ENCODE results near the gene SLFNL1.

The SLFNL1 gene

GRCh38 chr1:41006942-41007865 lies 14.3 kb downstream of the SLFNL1 start:
- Histone ChIP-seq H3K4me2 (ENCODE audit: low read depth, low read length) (no peak overlapping the region), H3F3A (ENCODE audit: insufficient read depth, low read length) (peaks cover 4% of the 10 kb centered on the region; the same call in 1 of the 2 replicates), H3K9me2 (replicated peaks; ENCODE audit: insufficient read depth, low read length) (no peaks in the 10 kb centered on the region), H3K27me3 (replicated peaks; ENCODE audit: insufficient read depth, low read length) (no peaks in the 10 kb centered on the region), H4K20me1 (ENCODE audit: insufficient read depth, low read length) (no peaks in the 10 kb centered on the region), H3K9ac (ENCODE audit: low read length) (no peak overlapping the region), H3K27ac (ENCODE audit: low read length) (no peak overlapping the region), H3K4me3 (ENCODE audit: low read length) (no peak overlapping the region), H2AFZ (ENCODE audit: low read length) (no peak overlapping the region), H3K79me2 (ENCODE audit: low read length) (peaks cover 18% of the 10 kb centered on the region), H3K4me1 (ENCODE audit: low read length) (peaks cover 10% of the 10 kb centered on the region), H3K36me3 (replicated peaks; ENCODE audit: insufficient read depth, low read length) (peaks cover 45% of the 10 kb centered on the region), H3K9me3 (replicated peaks; ENCODE audit: insufficient read depth, low read length) (no peaks in the 10 kb centered on the region)
- TF ChIP-seq EZH2phosphoT487 (IDR thresholded peaks at IDR 0.05; ENCODE audit: low read length), result no peak
- DNase-seq, result no peak

DNA sequence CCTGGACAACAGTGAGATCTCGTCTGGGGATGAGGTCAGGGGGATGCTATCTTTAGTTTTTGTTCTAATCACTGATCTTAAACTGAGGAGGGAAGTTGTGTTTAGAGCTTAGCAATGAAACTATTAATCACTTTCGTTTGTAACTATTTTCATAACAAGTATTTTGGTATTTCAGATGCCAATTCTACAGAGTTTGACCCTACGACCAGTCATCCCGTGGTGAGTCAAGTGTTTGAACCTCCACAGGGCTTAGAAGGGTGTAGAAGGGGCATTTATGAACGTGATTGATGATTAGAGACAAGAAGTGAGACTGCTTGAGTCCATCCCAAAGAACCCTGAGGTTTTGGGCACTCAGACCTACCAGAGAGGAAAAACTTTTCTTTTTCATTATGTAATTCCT lies 15.6 kb downstream of the SLFNL1 start:
- H4K20me1 ChIP-seq (ENCODE audit: insufficient read depth, low read length), result no peaks in the 10 kb centered on the region; the same call in 1 of the 2 replicates
- peaks cover 10% of the 10 kb centered on the region for H3K4me1 ChIP-seq (ENCODE audit: low read length)
- no peaks in the 10 kb centered on the region for H3K27me3 ChIP-seq (replicated peaks; ENCODE audit: insufficient read depth, low read length)
- H3K9me3 ChIP-seq (replicated peaks; ENCODE audit: insufficient read depth, low read length), result no peaks in the 10 kb centered on the region
- no peak overlapping the region for H3K4me3 ChIP-seq (ENCODE audit: low read length)
- no peaks in the 10 kb centered on the region for H3K9me2 ChIP-seq (replicated peaks; ENCODE audit: insufficient read depth, low read length)
- no peak overlapping the region for H2AFZ ChIP-seq (ENCODE audit: low read length)
- peaks cover 4% of the 10 kb centered on the region; the same call in 1 of the 2 replicates for H3F3A ChIP-seq (ENCODE audit: insufficient read depth, low read length)
- no peak overlapping the region for H3K9ac ChIP-seq (ENCODE audit: low read length)
- no peak for TF ChIP-seq EZH2phosphoT487 (IDR thresholded peaks at IDR 0.05; ENCODE audit: low read length)
- TF ChIP-seq, protein P1, sequence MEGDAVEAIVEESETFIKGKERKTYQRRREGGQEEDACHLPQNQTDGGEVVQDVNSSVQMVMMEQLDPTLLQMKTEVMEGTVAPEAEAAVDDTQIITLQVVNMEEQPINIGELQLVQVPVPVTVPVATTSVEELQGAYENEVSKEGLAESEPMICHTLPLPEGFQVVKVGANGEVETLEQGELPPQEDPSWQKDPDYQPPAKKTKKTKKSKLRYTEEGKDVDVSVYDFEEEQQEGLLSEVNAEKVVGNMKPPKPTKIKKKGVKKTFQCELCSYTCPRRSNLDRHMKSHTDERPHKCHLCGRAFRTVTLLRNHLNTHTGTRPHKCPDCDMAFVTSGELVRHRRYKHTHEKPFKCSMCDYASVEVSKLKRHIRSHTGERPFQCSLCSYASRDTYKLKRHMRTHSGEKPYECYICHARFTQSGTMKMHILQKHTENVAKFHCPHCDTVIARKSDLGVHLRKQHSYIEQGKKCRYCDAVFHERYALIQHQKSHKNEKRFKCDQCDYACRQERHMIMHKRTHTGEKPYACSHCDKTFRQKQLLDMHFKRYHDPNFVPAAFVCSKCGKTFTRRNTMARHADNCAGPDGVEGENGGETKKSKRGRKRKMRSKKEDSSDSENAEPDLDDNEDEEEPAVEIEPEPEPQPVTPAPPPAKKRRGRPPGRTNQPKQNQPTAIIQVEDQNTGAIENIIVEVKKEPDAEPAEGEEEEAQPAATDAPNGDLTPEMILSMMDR (IDR thresholded peaks at IDR 0.05; ENCODE audit: low read length), result no peak
- TF ChIP-seq EZH2 (optimal IDR thresholded peaks at IDR 0.05; ENCODE audit: low read depth, low read length), result no peak
- H3K4me2 ChIP-seq (ENCODE audit: low read depth, low read length), result no peak overlapping the region
- H3K79me2 ChIP-seq (ENCODE audit: low read length), result peaks cover 18% of the 10 kb centered on the region
- no peak for DNase-seq
- H3K36me3 ChIP-seq (replicated peaks; ENCODE audit: insufficient read depth, low read length), result peaks cover 50% of the 10 kb centered on the region
- no peak overlapping the region for H3K27ac ChIP-seq (ENCODE audit: low read length)

DNA sequence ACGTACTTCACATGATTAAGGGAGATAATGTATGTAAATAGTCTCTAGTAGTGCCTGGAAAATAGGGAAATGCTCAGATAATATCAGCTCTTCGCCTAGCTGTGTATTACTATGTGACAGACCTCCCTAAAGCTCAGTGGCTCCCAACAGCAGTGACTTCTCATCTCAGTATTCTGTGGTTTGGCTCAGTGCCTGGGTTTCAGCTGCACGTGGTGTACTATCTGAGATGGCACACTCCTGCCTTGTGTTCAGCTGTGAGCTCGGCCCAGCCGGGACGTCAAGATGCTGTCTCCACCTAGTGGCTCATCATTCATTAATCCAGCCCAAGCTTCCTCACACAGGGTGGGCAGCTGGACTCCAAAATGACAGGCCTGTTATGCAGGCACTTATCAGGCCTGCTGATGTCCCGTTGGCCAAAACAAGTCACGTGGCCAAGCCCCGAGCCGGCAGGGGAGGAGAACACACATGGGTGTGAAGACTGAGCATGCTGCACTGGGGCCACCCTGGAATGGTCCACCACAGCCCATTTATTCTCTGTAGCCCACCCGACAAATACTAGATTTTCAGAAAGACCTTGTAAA lies 17.8 kb downstream of the SLFNL1 start:
- Histone ChIP-seq H3K4me3 (ENCODE audit: low read length) (no peak overlapping the region), H3K4me2 (ENCODE audit: low read depth, low read length) (no peak overlapping the region), H3K27me3 (replicated peaks; ENCODE audit: insufficient read depth, low read length) (no peaks in the 10 kb centered on the region), H3K9me3 (replicated peaks; ENCODE audit: insufficient read depth, low read length) (no peaks in the 10 kb centered on the region), H3K9me2 (replicated peaks; ENCODE audit: insufficient read depth, low read length) (no peaks in the 10 kb centered on the region), H3K36me3 (replicated peaks; ENCODE audit: insufficient read depth, low read length) (peaks cover 44% of the 10 kb centered on the region), H3K79me2 (ENCODE audit: low read length) (peaks cover 21% of the 10 kb centered on the region), H2AFZ (ENCODE audit: low read length) (no peak overlapping the region), H4K20me1 (ENCODE audit: insufficient read depth, low read length) (peaks cover 4% of the 10 kb centered on the region; the same call in 1 of the 2 replicates), H3K27ac (ENCODE audit: low read length) (peak overlapping the region; percentile 37; the same call in 1 of the 2 replicates), H3K9ac (ENCODE audit: low read length) (no peak overlapping the region), H3K4me1 (ENCODE audit: low read length) (peaks cover 10% of the 10 kb centered on the region), H3F3A (ENCODE audit: insufficient read depth, low read length) (peaks cover 7% of the 10 kb centered on the region; the same call in 1 of the 2 replicates)
- peak; percentile 91 for DNase-seq
- TF ChIP-seq EZH2phosphoT487 (IDR thresholded peaks at IDR 0.05; ENCODE audit: low read length) (no peak), EZH2 (optimal IDR thresholded peaks at IDR 0.05; ENCODE audit: low read depth, low read length) (no peak)
- TF ChIP-seq, protein P1 (IDR thresholded peaks at IDR 0.05; ENCODE audit: low read length), result peak; percentile 53
